8988T (cell line): ENCODE measurements around the gene RANBP3L.
"Not testable (repeated sequence)": the region's sequence is repeated elsewhere in the genome, so short reads cannot be mapped to it uniquely, and the experiment has no call there.

Experiments used
- DNase-seq: peaks from one replicate; pipeline ENCODE4 v3.0.0; 2011

RANBP3L gene

GRCh38 chr5:36202521-36202961 lies 99.2 kb downstream of the RANBP3L start:
- no peak for DNase-seq

- no peak for DNase-seq
Observed at GRCh38 chr5:36200513-36200912, 101.2 kb downstream of the RANBP3L start.

- no peak for DNase-seq
Observed at GRCh38 chr5:36199620-36200019, 102.1 kb downstream of the RANBP3L start.

GRCh38 chr5:36198783-36199182 lies 102.9 kb downstream of the RANBP3L start:
- not testable (repeated sequence) for DNase-seq
